Esophagus muscularis mucosa (tissue), 3 donors: ENCODE results near the gene TCAP.
"Not testable (repeated sequence)": the region's sequence is repeated elsewhere in the genome, so short reads cannot be mapped to it uniquely, and the experiment has no call there.

ENCODE experiments used
- EP300 ChIP-seq: sonication (generic); formaldehyde crosslinking; IDR thresholded peaks from one replicate; pipeline ENCODE4 v1.6.1; 2017; ENCODE audit warnings: antibody characterized with exemption
- TF ChIP-seq, protein P1 (sequence below), 3 experiments: fragments of 200-600 bp in 2 of 3; fragments of 450-650 bp in 1 of 3; sonication (generic) in 2 of 3; IDR thresholded peaks; one replicate each; pipeline ENCODE4 v1.5.1; 2017 to 2019; ENCODE audit warnings: antibody characterized with exemption in 3 of 3, mild to moderate bottlenecking in 2 of 3, moderate library complexity in 1 of 3

DNA sequence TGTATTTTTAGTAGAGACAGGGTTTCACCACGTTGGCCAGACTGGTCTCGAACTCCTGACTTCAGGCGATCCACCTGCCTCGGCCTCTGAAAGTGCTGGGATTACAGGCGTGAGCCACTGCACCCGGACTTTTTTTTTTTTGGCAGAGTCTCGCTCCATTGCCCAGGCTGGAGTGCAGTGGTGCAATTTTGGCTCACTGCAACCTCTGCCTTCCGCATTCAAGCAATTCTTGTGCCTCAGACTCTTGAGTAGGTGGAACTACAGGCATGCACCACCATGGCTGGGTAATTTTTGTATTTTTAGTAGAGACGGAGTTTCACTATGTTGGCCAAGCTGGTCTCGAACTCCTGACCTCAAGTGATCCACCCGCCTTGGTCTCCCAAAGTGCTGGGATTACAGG, 45.9 kb downstream of the TCAP start:
- TF ChIP-seq, protein P1, sequence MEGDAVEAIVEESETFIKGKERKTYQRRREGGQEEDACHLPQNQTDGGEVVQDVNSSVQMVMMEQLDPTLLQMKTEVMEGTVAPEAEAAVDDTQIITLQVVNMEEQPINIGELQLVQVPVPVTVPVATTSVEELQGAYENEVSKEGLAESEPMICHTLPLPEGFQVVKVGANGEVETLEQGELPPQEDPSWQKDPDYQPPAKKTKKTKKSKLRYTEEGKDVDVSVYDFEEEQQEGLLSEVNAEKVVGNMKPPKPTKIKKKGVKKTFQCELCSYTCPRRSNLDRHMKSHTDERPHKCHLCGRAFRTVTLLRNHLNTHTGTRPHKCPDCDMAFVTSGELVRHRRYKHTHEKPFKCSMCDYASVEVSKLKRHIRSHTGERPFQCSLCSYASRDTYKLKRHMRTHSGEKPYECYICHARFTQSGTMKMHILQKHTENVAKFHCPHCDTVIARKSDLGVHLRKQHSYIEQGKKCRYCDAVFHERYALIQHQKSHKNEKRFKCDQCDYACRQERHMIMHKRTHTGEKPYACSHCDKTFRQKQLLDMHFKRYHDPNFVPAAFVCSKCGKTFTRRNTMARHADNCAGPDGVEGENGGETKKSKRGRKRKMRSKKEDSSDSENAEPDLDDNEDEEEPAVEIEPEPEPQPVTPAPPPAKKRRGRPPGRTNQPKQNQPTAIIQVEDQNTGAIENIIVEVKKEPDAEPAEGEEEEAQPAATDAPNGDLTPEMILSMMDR (IDR thresholded peaks at IDR 0.05), result not testable (repeated sequence)
- not testable (repeated sequence) for TF ChIP-seq EP300
